Measurements from ENCODE around the gene PDSS2.

DNA sequence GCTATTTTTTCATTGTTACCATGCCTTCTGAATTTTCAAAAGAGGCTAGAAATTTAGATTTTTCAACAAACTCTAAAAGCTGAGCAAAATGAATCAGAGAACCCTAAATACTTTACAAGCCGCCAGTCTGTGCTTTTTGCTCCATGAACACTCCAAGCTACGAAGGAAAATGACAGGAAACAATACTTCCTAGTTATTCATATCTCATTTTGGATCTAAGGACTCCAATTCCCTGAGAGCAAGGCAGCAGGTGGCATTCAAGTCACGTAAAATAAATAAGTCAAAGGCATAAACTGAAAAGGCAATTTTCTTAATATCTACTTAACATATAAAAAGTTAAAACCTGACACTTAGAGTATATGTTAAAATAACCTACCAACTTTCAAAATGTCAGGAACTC is 50.6 kb downstream of the PDSS2 start:
- no peak for TF ChIP-seq CTCF (IDR thresholded peaks at IDR 0.05; ENCODE audit: low read depth, low read length)
- no peak for TF ChIP-seq EZH2phosphoT487 (IDR thresholded peaks at IDR 0.05; ENCODE audit: low read depth)
